Stimulated activated effector memory CD8-positive, alpha-beta T cell treated with anti-CD3 and anti-CD28 coated beads, Interleukin-12 subunit alpha, Interleukin-12 subunit beta, amount 100 ng/mL, for 72 hours (primary cell): ENCODE measurements around the gene NPAS3.

ENCODE experiments used
- ATAC-seq: fragments of 150-1000 bp; cut with Tn5 transposase; 2 replicates; pipeline ENCODE4 v1.10.0; 2021
- DNase-seq, 2 donors: peaks; one replicate each; pipeline ENCODE4 v3.0.0; 2021 to 2022; ENCODE audit warnings: low spot score in 2 of 2
- H3K27ac Mint-ChIP-seq: one replicate; pipeline ENCODE4 v1.8.0; 2022; ENCODE audit warnings: mild to moderate bottlenecking, mixed read lengths
- H3K36me3 Mint-ChIP-seq: one replicate; pipeline ENCODE4 v1.8.0; 2022; ENCODE audit warnings: mild to moderate bottlenecking, mixed read lengths
- H3K4me1 Mint-ChIP-seq: one replicate; pipeline ENCODE4 v1.8.0; 2022; ENCODE audit warnings: mixed read lengths
- H3K4me3 Mint-ChIP-seq: one replicate; pipeline ENCODE4 v1.8.0; 2022; ENCODE audit warnings: mild to moderate bottlenecking, mixed read lengths
- H3K9me3 Mint-ChIP-seq: one replicate; pipeline ENCODE4 v1.8.0; 2022; ENCODE audit warnings: mixed read lengths

Gene NPAS3

DNA sequence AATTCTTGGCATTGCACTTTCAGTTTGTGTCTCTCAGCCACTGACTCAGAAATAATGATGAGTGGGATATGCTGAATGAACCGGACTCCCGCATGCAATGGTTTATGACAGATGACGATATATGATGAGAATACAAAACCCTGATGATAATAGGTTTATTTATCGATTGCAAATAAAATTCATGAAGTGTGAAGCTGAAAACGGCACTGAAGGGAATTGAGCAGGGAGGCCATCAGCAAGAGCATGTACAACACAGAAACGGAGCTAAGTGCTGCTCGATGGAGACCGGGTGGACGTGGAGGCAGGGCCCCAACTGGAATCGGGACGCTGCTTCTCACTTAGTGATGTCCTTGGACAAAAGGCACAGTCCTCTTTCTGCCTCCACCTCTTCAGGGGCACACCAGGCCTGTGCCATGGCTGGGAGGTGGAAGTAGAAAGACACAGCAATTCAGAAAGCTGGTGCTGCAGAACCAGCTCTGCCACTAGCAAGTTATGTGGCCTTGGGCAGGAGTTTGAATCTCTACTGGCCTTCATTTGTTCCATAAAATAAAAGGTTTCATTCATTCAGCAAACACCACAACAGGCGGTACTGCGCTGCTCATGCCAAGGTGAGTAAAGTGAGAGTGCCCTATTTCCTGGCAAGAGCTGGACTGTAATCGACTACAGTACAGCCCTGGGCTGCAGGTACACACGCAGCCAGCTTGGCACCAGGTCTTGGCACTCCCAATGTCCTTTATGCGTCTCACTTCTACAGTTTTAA is 895.2 kb downstream of the NPAS3 start:
- H3K36me3 Mint-ChIP-seq, result no peaks in the 10 kb centered on the region
- DNase-seq, result no peak
- H3K4me1 Mint-ChIP-seq, result peaks cover 13% of the 10 kb centered on the region
- no peak overlapping the region for H3K4me3 Mint-ChIP-seq
- no peak for ATAC-seq
- no peak overlapping the region for H3K27ac Mint-ChIP-seq
- H3K9me3 Mint-ChIP-seq, result peaks cover 3% of the 10 kb centered on the region

DNA sequence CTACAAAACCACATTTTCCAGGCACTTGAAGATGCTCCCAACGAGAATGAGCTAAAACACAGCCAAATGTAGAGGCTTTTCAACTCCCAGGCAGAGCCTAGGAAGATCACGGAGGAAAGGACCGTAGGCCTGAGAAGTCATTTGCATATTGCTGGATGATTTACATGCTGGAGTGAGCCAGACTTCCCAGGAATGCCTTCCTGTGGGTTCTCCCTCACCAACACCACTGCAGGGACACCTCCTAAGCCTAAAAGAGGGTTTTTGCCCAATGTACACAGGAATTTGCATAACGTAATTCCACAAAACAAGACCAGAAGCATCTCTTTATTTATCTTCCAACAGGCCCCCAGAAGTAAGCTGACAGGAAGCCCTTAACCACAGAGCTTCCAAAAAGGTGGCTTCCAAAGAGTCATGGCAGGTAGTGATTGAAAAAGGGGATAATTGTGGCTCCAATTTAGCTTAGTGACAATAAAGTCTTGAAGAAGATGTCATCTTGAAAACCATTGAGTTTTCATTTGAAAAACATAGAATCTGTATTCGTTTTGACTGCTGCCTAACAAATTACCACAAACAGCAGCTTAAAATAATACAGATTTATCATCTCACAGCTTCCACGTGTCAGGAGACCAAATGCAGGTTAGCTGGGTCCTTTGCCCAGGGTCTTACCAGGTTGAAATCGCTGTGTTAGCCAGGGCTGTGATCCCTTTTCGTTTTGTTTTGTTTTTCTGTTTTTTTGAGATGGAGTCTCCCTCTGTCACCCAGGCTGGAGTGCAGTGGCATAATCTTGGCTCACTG is 896.0 kb downstream of the NPAS3 start:
- H3K4me1 Mint-ChIP-seq, result peaks cover 13% of the 10 kb centered on the region
- peaks cover 3% of the 10 kb centered on the region for H3K9me3 Mint-ChIP-seq
- H3K4me3 Mint-ChIP-seq, result no peak overlapping the region
- no peaks in the 10 kb centered on the region for H3K36me3 Mint-ChIP-seq
- no peak for DNase-seq
- peak; percentile 77 for ATAC-seq
- no peak overlapping the region for H3K27ac Mint-ChIP-seq

DNA sequence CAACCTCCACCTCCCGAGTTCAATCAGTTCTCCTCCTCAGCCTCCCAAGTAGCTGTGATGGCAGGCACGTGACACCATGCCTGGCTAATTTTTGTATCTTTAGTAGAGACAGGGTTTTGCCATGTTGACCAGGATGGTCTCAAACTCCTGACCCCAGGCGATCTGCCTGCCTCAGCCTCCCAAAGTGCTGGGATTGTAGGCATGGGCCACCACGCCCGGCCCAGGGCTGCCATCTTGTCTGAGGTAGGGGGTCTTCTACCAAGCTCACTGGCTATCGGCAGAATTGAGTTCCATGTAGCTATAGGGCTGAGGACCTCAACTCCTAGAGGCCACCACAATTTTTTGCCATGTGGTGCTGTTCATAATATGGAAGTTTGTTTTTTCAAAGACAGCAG is 896.6 kb downstream of the NPAS3 start:
- ATAC-seq (no peak), DNase-seq (no peak)
- H3K4me1 Mint-ChIP-seq, result peaks cover 13% of the 10 kb centered on the region
- peaks cover 3% of the 10 kb centered on the region for H3K9me3 Mint-ChIP-seq
- H3K36me3 Mint-ChIP-seq, result no peaks in the 10 kb centered on the region
- no peak overlapping the region for H3K27ac Mint-ChIP-seq
- H3K4me3 Mint-ChIP-seq, result no peak overlapping the region

DNA sequence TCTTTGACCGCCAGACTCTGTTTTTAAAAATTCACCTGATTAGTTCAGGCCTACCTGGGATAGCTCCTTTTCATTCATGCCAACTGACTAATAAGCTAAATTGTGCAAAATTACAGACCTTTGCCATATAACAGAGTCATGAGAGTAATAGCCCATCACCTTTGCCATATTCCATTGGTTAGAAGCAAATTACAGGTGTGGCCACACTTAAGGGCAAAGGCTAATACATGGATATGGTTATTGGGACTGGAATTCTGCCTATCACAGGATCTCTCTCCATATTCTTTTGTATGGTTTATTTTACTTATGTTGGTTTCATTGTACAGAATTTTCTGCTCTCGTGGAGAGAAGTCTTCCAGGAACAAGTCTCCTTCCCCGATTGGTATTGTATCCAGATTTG is 897.0 kb downstream of the NPAS3 start:
- ATAC-seq, result no peak
- H3K4me1 Mint-ChIP-seq, result peaks cover 13% of the 10 kb centered on the region
- peaks cover 3% of the 10 kb centered on the region for H3K9me3 Mint-ChIP-seq
- H3K36me3 Mint-ChIP-seq, result no peaks in the 10 kb centered on the region
- no peak for DNase-seq
- H3K4me3 Mint-ChIP-seq, result no peak overlapping the region
- no peak overlapping the region for H3K27ac Mint-ChIP-seq

DNA sequence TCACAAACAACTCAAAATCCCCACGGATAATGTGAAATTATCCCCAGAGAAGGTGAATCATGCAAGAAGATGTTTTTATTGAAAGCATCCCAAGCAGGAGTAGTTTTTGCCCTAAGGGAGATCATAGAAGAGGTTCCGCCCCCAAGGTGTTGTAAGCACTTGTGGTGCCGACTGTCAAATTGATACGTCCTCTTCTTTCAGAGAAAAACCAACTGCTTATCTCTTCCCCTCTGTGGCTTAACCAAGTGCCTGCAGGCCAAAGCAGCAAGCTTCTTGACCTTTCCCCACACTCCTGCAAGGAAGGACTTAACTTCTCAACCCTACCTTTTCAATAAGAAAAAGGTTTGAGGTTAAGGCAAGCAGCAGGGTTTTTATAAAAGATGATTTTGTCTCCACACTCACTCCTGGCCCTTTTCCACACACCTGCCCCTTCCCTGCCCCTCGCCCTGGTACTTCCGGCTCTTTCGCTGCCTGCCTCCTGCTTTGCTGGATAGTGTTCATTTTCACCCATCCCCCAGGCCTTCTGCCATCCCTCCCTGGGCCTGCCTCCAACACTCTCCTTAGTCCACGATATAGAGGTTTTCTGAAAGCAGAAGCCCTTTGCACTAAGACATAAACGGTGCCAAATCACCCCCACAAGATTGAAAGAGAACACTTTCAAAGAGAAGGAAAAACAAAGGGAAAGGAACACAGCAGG is 897.7 kb downstream of the NPAS3 start:
- peaks cover 3% of the 10 kb centered on the region for H3K9me3 Mint-ChIP-seq
- H3K4me1 Mint-ChIP-seq, result peaks cover 13% of the 10 kb centered on the region
- H3K4me3 Mint-ChIP-seq, result no peak overlapping the region
- H3K27ac Mint-ChIP-seq, result no peak overlapping the region
- no peaks in the 10 kb centered on the region for H3K36me3 Mint-ChIP-seq
- ATAC-seq, result peak; percentile 60
- DNase-seq, result no peak

DNA sequence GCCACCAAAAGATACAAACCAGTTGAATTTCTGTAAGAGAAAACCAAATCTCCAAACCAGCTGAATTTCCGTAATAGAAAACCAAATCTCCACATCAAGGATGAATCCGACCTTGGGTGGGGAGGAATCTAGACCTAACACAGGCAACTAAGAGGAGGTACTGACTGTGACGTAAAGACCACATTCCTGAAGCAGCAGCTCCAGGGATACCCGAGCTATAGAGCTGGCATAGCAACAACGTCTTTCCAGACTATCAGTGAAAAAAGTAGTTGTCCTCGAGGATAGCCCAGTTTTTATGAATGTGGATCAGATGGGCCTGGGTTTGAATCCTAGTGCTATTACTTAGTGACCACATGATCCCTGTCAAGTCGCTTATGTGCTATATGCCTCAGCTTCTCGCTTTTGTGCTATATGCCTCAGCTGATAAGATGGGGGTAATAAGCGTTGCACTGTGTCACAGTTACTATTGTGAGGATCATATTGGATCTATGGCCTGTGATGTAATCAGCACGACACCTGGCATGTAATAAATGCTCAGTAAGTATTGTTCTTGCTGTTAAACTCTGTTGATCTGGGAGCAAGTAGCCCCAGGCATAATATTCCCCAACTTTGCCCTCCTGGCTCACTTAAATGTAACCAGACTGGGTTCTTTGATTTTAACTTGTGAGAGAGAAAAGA is 898.4 kb downstream of the NPAS3 start:
- Mint-ChIP-seq H3K4me3 (no peak overlapping the region), H3K4me1 (peaks cover 13% of the 10 kb centered on the region), H3K9me3 (peaks cover 2% of the 10 kb centered on the region), H3K27ac (no peak overlapping the region), H3K36me3 (no peaks in the 10 kb centered on the region)
- DNase-seq (no peak), ATAC-seq (no peak)

DNA sequence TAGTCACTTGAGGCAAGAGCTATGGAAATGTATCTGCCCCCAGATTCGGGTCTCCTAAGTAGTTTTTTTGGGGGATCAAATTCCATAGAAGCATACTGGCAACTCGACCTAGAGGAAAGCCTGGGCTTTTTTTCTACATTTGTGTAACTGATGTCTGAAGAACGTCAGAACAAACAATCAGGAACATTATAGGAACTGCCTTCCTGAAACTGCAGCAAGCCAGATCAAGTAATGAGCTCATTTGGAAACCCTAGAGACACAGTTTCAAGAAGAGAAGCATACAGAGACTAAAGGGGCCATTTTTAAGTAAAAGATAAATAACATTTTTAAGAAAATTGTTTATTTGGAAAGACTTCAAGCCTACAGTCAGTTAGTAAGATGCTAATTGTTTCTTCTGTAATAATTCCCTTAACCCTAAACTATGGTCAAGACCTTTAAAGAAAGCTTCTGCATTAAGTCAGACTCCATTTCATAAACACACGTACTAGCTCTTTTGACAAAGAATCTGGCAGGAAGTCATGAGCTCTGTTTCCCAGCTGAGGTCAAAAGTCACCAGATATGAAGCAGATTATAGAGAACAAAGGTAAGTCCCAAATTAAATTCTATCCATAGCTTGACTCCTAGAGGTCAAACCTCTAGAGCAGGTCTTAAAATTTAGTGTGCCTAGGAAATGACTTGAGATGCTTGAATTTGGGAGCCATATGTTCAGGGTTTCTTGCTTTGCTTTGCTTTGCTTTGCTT is 899.4 kb downstream of the NPAS3 start:
- Mint-ChIP-seq H3K36me3 (no peaks in the 10 kb centered on the region), H3K4me3 (no peak overlapping the region), H3K9me3 (no peaks in the 10 kb centered on the region), H3K4me1 (peaks cover 13% of the 10 kb centered on the region), H3K27ac (no peak overlapping the region)
- ATAC-seq (no peak), DNase-seq (no peak)

DNA sequence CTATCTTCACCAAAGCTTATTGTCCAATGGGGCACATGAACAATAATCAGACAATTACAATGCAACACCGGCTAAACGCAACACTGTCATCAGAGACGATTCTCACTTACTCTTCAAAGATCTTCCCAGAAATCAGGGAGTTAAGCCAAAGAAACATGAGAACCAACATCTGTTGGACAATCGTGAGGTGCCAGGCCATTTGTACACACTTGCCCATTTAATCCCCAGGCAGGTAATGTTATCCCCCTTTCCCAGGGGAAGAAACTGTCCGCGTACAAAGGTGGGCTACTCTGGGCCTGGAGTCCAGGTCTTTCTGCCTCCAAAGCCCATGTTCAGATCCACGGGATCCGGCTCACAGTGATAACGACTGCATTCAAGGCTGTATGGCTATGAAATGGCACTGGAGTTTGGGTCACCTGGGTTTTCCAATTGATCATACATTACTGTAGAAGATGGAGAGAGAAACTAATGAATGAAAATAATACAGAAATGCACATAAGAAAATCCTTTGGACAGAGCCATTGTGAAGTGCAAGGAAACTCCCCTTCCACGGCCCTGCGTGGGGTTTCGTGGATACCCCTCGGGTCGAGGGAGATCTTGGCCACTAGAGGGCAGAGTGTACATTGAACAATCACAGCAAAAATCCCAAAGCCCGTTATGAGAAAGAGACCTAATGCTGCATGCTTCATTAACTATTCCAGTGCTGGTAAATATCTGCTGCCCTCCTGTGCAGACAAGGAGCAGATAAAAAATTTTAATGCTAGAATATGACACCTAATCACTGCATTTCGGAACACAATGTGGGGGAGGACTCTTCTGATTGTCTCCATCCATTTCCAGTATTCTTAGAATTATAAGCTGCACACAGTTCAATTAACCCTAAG is 900.8 kb downstream of the NPAS3 start:
- H3K4me3 Mint-ChIP-seq, result no peak overlapping the region
- peak; percentile 12 to 56 for DNase-seq
- ATAC-seq, result peak; percentile 44

DNA sequence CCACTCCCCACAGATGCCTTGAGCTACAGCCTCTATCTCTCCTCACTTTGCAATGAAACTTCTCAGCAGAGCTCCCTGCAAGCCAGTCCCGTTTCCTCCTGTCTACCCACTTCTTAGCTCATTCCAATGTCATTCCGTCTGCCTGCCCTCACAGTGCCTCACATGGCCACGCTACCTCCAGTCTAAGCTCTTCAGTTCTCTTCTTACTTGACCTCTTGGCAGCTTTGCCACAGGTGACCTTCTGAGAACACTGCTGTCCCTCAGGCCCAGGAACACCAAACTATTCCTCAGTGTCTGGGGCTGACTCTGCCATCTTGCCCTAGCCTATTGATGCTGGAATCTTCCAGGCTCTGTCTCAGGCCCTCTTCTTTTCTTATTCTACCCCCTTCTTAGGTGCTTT is 902.1 kb downstream of the NPAS3 start:
- Mint-ChIP-seq H3K4me3 (no peak overlapping the region), H3K36me3 (no peaks in the 10 kb centered on the region), H3K4me1 (peaks cover 6% of the 10 kb centered on the region), H3K9me3 (no peaks in the 10 kb centered on the region), H3K27ac (no peak overlapping the region)
- no peak for DNase-seq
- ATAC-seq, result no peak

More for the DNA sequence above, 900.8 kb downstream of the NPAS3 start:
- Mint-ChIP-seq H3K9me3 (no peaks in the 10 kb centered on the region), H3K4me1 (peaks cover 11% of the 10 kb centered on the region), H3K27ac (no peak overlapping the region), H3K36me3 (no peaks in the 10 kb centered on the region)

DNA sequence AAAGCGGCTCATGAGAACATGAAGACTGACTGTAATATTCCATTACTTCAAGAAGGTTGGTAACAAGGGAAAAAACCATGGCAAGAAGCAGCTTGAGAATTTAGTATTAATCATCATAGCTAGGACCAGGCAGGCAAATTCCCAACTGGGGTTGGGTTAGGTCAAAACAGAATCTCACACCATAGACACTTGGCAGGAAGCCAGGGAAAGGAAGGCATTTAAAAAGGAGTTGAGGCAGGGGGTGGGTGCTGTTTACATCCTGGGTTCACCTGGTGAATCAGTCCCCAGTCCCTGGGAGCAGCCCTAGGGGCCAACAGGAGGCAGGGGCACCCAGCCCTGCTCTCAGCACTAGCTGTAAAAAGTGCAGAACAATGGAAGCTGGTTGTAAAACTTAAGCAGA is 903.6 kb downstream of the NPAS3 start:
- no peak overlapping the region for H3K27ac Mint-ChIP-seq
- H3K4me3 Mint-ChIP-seq, result no peak overlapping the region
- no peaks in the 10 kb centered on the region for H3K9me3 Mint-ChIP-seq
- DNase-seq, result no peak
- H3K36me3 Mint-ChIP-seq, result no peaks in the 10 kb centered on the region
- H3K4me1 Mint-ChIP-seq, result no peaks in the 10 kb centered on the region
- ATAC-seq, result no peak

DNA sequence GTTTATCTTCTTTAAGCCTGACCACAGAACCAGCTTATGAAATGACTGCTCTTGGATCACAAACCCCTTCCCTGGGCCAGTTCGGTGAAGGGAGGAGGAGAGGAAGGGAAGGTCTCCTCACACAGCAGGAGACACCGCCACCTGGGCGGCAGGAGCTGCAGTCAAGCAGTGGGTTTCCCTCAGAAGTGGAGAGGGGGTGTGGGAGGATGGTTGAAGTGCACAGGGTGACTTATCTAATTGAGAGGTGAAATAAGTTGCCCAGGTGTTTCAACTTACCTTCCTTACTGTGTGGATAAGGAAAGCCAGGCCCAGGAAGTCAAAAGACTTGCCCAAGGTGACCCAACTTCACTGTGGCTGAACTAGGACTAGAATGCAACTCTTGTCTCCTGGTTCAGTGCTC is 905.4 kb downstream of the NPAS3 start:
- Mint-ChIP-seq H3K4me1 (no peaks in the 10 kb centered on the region), H3K27ac (no peak overlapping the region), H3K9me3 (no peaks in the 10 kb centered on the region), H3K36me3 (no peaks in the 10 kb centered on the region), H3K4me3 (no peak overlapping the region)
- no peak for ATAC-seq
- no peak for DNase-seq

DNA sequence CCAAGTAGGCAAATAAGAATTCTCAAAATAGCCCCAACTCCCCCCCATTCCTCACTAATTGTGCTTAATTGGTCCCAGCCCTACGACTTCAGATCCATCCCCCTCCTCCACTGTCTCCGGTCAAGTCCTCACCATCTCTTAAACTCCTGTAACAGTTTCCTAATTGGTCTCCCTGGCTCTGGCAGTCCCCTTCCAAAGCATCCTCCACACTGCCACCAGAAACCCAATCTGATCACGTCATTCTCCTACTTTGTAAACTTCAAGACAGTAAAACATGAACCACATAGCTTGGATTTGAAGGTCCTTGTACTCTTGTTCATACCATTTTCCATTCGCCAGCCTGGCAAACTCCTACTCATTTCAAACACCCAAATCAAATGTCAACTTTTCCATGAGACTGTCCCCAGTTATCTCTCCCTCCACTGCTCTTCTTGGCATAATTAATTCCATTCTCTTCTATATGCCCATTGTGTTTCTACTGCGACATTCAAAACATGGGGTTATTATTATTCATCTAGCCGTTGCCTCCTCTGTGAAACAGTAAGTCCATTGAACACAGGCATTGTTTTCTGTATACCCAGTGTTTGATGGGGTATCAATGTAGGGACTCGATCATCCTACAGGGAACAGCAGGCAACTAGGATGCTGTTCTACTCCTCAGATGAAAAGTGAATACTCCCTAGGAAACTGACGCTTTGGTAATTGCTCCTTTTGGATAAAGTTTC is 907.6 kb downstream of the NPAS3 start:
- ATAC-seq (no peak), DNase-seq (no peak)
- Mint-ChIP-seq H3K36me3 (no peaks in the 10 kb centered on the region), H3K9me3 (no peaks in the 10 kb centered on the region), H3K4me3 (no peak overlapping the region), H3K27ac (no peak overlapping the region), H3K4me1 (no peaks in the 10 kb centered on the region)

DNA sequence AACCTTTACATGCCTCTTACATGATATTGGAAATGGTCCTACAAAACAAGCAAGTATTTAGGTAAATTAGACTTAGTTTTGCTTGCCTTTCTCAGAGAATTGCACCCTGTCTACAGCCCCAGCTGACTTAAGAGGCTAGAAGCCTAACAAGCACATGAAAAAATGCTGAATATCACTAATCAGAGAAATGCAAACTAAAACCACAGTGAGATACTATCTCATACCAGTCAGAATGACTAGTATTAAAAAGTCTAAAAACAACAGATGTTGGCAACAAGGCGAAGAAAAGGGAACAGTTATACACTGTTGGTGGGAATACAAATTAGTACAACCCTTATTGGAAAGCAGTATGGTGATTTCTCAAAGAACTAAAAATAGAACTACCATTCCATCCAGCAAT is 908.4 kb downstream of the NPAS3 start:
- H3K4me3 Mint-ChIP-seq, result no peak overlapping the region
- DNase-seq (no peak), ATAC-seq (no peak)
- H3K4me1 Mint-ChIP-seq, result no peaks in the 10 kb centered on the region
- H3K27ac Mint-ChIP-seq, result no peak overlapping the region
- no peaks in the 10 kb centered on the region for H3K9me3 Mint-ChIP-seq
- H3K36me3 Mint-ChIP-seq, result no peaks in the 10 kb centered on the region
